Measurements from ENCODE around the gene DHH.

Gene DHH

GRCh38 chr12:49048953-49049352, 45.6 kb downstream of the DHH start:
- no peak for DNase-seq

DNA sequence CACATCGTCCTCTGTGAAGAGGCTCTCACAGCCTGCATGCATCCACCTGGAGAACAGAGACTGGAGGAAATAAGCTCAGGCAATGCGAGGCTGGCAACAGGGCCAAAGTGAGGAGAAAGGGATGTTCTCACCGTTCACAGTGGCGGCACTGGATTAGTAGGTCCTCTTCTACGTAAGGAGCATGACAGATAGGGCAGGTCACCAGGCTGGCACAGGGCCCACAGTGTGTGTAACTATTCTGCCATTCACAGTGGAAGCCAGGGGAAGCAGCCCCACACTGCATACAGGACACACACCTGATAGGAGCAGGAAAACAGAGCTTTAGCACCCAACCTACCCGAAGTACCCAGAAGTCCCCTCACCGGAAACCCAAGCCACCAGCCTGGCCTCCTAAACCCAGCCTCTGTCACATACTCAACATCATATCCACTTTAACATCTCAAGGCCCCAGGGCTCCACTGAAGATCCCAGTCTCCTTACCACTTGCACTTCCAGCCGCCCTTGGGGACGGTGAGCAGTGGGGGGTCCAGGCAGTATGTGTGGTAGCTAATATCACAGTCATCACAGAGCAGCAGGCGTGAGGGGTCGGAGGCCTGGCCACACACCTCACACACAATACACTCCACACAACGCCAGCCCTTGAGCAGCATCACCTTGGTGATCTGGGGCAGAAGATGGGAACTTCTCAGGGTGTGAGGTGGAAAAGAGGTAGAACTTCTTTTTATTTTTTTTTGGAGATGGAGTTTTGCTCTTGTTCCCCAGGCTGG, 48.3 kb downstream of the DHH start:
- DNase-seq: no peak

DNA sequence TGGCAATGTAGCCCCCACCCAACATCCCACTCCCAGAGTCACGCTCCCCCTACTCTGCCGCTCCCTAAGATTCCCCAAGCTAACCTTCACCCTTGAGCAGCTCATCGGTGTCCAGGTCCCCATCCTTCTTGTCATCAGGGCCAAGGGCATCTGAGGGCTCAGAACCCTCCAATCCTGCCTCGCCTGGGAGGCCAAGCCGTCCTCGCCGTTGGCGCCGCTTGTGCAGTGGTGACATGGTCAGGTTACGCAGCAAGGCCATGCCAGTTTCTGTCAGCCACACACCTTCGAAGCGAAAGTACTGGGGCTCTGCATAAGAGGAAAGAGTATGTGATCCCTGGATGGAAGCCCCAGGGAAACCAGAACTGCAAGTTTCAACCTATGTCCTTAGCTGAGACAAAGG, 49.9 kb downstream of the DHH start:
- no peak for DNase-seq

GRCh38 chr12:49043856-49044258, 50.7 kb downstream of the DHH start:
- DNase-seq: peak; percentile 49

- DNase-seq: no peak
Measured at GRCh38 chr12:49043241-49043640, 51.4 kb downstream of the DHH start.

DNA sequence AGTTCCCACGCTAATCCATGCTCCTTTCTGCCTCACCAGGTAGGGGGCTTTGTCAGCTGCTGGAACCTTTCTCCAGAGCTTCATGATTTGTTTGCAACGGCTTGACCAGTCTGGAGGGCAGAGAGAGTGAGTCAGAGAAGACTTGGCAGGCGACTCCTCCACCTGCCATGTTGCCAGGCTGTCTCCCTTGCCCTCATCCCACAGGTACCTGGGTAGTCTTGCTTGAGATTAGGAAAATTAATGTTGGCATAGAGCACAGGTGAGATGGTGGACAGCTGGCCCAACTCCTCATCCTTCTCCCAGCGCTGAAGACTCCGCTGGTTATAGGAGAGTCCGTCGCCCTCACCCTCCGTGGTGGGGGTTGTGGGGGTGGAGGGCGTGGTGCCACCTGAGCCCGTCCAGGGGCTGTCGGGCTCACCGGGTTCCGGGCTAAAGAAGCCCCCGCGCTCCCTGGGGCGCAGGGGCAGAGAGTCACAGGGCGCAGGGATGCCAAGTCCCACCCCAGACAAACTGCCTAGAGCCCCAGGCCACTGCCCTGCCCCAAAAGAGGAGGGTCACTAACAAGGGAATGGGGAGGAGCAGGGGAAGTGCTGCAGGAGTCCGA, 52.6 kb downstream of the DHH start:
- DNase-seq: no peak

- DNase-seq: no peak
Measured at GRCh38 chr12:49041036-49041880, 53.3 kb downstream of the DHH start.

DNA sequence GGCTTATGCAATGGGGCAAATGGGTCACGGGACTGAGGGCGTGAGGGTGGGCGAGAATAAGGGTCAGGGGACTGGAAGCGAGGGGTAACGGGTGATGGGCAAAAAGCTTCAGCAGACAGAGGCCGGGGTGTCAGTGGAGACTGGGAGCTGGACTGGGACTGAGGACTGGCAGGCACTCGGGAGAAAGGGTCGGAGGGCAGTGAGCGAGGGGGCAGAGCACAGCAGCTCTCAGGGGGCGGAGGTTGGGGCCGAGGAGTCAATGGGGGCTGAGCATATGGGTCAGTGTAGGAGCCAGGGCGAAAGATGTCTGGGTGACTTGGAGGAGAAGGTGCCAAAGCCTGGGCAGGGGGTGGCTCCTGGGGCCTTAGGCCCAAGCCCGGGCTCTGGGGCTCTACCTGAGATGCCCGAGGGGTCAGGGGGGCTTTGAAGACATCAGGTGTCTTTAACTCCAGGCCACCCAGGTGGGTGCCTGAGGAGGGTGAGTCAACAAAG, 54.2 kb downstream of the DHH start:
- no peak for DNase-seq

GRCh38 chr12:49039421-49040363, 54.9 kb downstream of the DHH start:
- DNase-seq: no peak

DNA sequence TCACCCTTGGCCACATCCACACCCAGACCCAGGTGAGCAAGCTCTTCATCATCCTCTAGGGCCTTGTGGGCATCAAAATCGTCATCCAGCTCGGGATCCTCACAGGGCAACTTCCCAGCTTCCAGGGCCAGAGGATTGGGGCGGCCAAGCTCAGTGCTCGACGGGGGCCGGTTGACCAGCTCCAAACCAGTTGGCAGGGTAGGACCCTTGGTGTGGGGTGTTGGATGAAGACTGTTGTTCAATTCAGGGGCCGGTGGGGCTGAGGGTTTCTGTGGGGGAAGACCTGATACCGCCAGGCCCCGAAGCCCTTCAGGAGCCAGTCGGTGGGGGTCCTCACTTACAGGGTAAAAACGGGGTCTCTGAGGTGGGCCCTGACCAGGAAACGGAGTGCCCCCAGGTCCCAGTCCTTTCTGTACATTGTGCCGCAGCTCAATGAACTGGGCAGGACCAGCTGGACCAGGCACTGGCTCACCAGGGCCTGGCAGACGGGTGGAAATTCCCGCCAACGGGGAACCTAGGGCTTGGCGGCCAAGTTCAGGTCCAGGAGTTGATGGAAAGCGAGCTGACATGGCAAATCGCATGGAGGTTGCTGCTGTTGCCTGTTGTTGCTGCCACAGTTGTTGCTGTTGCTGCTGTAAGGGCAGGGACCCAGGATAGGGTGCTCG, 56.2 kb downstream of the DHH start:
- DNase-seq: no peak

DNA sequence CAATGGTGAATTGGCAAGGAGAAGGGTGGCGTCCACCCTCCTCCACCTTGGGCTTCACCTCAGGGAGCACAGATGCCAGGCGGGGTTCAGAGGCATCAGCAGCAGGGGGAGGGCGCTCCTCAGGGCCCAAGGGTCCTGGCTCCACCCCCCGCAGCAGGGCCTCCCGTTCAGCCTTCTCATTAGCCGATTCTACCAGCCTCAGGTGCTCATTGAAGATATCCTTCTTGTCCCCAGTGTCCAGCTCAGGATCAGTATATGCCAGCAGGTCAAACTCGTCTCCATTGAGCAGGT, 56.7 kb downstream of the DHH start:
- no peak for DNase-seq

DNA sequence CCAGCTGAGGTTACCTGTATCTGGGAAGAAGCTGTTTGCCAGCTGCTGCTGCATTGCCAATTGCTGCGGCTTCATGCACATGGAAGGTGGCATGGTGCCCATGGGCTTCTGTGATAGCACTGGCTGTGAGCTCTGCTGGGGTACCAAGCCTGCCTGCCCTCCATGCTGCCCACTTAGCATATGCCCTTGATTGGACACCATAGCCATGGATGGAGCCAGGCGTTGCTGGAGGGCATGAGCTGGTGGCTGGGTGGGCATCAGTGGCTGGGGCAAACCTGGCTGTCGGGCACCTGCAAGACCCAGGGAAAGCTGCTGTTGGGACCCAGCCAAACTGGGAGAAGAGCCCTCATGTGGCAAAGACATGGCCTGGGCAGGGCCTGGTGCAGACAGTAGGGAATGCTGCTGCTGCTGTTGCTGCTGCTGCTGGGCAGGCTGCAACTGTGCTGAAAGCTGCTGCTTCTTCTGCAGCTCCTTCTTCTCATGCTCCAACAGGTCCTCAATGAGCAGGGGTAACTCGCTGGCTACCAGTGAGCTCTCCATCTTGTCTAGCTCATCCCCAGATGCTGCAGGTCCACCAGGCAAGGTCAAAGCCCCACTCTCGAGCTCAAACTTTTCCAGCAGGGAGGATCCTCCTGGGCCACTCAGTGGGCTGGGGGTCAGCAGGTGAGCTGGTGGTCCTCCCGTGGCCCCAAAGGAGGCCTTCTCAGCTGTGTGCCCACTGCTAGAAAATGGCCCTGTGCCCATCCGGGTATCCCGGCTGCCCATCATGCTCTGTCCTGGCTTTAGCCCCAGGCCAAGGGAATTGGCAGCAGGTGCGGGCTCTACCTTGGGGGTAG, 57.3 kb downstream of the DHH start:
- DNase-seq: no peak

All from fibroblast of skin of right biceps (primary cell).